Activated CD8-positive, alpha-beta memory T cell treated with anti-CD3 and anti-CD28 coated beads, Interleukin-2, amount 10 ng/mL, durations not matched to agents 7 days and 5 days (primary cell): ENCODE measurements around the gene FRS2. TPM values are rescaled to one million over a fixed set of nuclear protein-coding genes. Genes with fewer than 3 reads are reported as not detected.

ENCODE experiments used
- ATAC-seq: fragments of 150-1000 bp; cut with Tn5 transposase; one replicate; pipeline ENCODE4 v1.10.0; 2021; ENCODE audit warnings: moderate library complexity
- CTCF ChIA-PET: fragments of 350-600 bp; sonication (Branson Sonifier 250); formaldehyde crosslinking; loops from one replicate; lab custom pipeline; 2021; ENCODE audit warnings: antibody characterized with exemption; lab: Charles Lee
- DNase-seq: peaks from one replicate; pipeline ENCODE4 v3.0.0-alpha.2; 2020
- H3K27ac Mint-ChIP-seq: one replicate; pipeline ENCODE4 v1.8.0; 2021; ENCODE audit warnings: mild to moderate bottlenecking, mixed read lengths
- H3K27me3 Mint-ChIP-seq: one replicate; pipeline ENCODE4 v1.8.0; 2021; ENCODE audit warnings: mixed read lengths
- H3K36me3 Mint-ChIP-seq: one replicate; pipeline ENCODE4 v1.8.0; 2021; ENCODE audit warnings: mild to moderate bottlenecking, mixed read lengths
- H3K4me1 Mint-ChIP-seq: one replicate; pipeline ENCODE4 v1.8.0; 2021; ENCODE audit warnings: mixed read lengths
- H3K4me3 Mint-ChIP-seq: one replicate; pipeline ENCODE4 v1.8.0; 2021; ENCODE audit warnings: mild to moderate bottlenecking, moderate library complexity, mixed read lengths
- H3K9me3 Mint-ChIP-seq: one replicate; pipeline ENCODE4 v1.8.0; 2022; ENCODE audit warnings: low read depth, mixed read lengths
- microRNA-seq: library from miRNA; unstranded; fragments of <30 nt; microRNA quantifications from one replicate; pipeline ENCODE4 v1.2.0, GENCODE V29; 2022
- total RNA-seq, 2 experiments: library from RNA; stranded (reverse); gene quantifications; one replicate each; pipeline ENCODE4 v1.2.3, GENCODE V29; 2021

Gene FRS2
- total RNA-seq, 2 experiments from 2014 or later = 11.5 to 12.8 TPM

DNA sequence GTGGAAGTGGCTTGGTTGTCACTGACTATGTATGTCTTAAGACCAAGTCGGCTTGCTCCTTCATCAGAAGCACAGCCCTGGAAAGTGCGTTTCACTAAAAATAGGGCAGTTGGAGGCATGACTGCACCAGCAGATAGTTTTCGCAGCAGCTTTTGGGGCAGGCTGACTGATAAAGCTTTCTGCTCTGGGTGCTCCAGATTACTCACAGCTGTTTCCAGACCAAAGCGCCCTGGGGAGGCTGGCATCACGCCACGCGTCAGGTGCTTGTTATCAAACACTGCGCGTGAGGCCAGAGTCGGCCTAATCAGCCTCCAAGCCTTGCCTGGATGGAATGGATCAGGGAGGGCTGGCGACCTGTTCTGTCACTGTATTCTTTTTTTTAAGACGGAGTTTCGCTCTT, 153.8 kb downstream of the FRS2 start:
- no peak for DNase-seq
- H3K27me3 Mint-ChIP-seq = peaks cover 10% of the 10 kb centered on the region
- H3K4me1 Mint-ChIP-seq = no peaks in the 10 kb centered on the region
- no peaks in the 10 kb centered on the region for H3K36me3 Mint-ChIP-seq
- no peak overlapping the region for H3K4me3 Mint-ChIP-seq
- H3K27ac Mint-ChIP-seq = no peak overlapping the region
- CTCF ChIA-PET = no interaction called here
- ATAC-seq = no peak
- no peaks in the 10 kb centered on the region for H3K9me3 Mint-ChIP-seq

DNA sequence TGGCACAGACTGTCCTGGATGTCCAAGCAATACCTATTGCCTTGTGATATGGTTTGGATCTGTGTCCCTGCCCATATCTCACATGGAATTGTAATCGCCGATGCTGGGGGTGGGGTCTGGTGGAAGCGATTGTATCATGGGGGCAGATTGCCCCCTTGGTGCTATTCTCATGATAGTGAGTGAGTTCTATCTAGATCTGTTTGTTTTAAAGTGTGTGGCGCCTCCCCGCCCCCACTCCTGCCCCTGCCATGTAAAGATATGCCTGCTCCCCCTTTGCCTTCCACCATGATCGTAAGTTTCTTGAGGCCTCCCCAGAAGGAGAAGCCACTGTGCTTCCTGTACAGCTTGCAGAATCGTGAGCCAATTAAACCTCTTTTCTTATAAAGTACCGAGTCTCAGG, 157.3 kb downstream of the FRS2 start:
- Mint-ChIP-seq H3K9me3 (no peaks in the 10 kb centered on the region), H3K4me1 (no peaks in the 10 kb centered on the region), H3K4me3 (no peak overlapping the region), H3K27me3 (peaks cover 5% of the 10 kb centered on the region), H3K36me3 (no peaks in the 10 kb centered on the region), H3K27ac (no peak overlapping the region)
- ATAC-seq = no peak
- DNase-seq = no peak
- CTCF ChIA-PET = no interaction called here

Small RNAs within 50 kb of the gene (microRNA-seq; reads per million reads assigned to microRNA genes)
- gene MIR3913-1 (not detected), gene MIR3913-2 (not detected)

Other genes starting within 250 kb of the FRS2 start
- 100 to 1,000 TPM; 103 to 113 TPM for gene CPSF6, start 230.8 kb upstream of the FRS2 start, total RNA-seq
- gene LYZ, start 122.0 kb upstream of the FRS2 start, total RNA-seq = under 1 TPM in 1 of 2 experiments, not detected in 1; 0.21 TPM
- gene YEATS4, start 110.6 kb upstream of the FRS2 start, total RNA-seq = 10 to 100 TPM; 40.9 to 47.3 TPM
- gene CCT2, start 115.1 kb downstream of the FRS2 start, total RNA-seq = 100 to 1,000 TPM; 193 to 271 TPM
- not detected for gene LRRC10, start 140.5 kb downstream of the FRS2 start, total RNA-seq
- gene BEST3, start 228.9 kb downstream of the FRS2 start, total RNA-seq = not detected